ENCODE results near the gene KCTD21. TPM values are rescaled to one million over a fixed set of nuclear protein-coding genes. Genes with fewer than 3 reads are reported as not detected.

Gene KCTD21
- total RNA-seq, 1 donor from 2014 or later, result 8.5 TPM

Other genes starting within 250 kb of the KCTD21 start
- gene INTS4, start 194.0 kb downstream of the KCTD21 start, total RNA-seq, result 14.5 TPM
- 0.15 TPM for gene KCTD14, start 165.3 kb downstream of the KCTD21 start, total RNA-seq
- 1.1 TPM for gene THRSP, start 124.8 kb downstream of the KCTD21 start, total RNA-seq
- 348 TPM for gene NDUFC2, start 108.8 kb downstream of the KCTD21 start, total RNA-seq
- 12.6 TPM for gene ALG8, start 49.0 kb downstream of the KCTD21 start, total RNA-seq
- gene USP35, start 293 bp upstream of the KCTD21 start, total RNA-seq, result 4.7 TPM
- 17.2 TPM for gene GAB2, start 229.2 kb upstream of the KCTD21 start, total RNA-seq